HG02759 (cell line): ENCODE results near the gene IL36A.

Experiments used
- ATAC-seq: cut with Tn5 transposase; IDR thresholded peaks from one replicate; pipeline ENCODE4 v1.9.1; 2021; ENCODE audit warnings: mild to moderate bottlenecking, moderate library complexity; ENCODE audit not compliant: unreplicated experiment

IL36A gene

DNA sequence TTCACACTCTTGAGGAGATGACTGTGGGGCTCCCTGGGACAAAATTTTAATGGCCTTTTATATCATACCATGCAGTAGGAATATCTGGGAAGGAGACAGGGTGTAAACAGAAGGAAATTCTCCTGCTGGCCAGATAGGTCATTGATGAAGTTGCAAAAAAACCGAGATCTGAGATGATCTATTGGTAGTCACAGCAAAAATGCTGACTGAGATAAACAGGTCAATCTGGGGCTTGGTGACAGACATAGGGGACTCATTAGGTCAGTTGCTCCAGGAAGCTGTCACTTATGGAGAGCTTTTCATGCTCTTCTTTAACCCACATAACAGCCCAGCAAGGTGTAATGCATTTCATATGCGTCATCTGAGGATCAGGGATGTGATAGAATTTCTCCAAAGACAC lies 2.6 kb upstream of the IL36A start:
- ATAC-seq: no peak

DNA sequence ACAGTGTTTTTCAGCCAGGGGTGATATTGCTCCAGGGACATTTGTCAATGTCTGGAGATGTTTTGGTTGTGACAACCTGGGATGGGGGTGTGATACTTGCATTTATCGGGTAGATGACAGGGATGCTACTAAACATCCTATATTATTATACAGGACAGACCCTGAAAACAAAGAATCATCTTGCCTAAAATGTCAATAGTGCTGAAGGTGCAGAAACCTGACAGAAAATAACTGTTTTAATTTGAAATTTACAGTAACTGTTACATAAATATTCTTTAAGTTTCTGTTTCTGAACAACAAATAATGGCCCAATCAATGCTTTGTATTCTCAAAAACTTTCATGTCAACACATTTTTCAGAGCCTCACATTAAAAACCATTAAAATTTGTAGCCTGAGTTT lies 2.0 kb downstream of the IL36A start:
- no peak for ATAC-seq

DNA sequence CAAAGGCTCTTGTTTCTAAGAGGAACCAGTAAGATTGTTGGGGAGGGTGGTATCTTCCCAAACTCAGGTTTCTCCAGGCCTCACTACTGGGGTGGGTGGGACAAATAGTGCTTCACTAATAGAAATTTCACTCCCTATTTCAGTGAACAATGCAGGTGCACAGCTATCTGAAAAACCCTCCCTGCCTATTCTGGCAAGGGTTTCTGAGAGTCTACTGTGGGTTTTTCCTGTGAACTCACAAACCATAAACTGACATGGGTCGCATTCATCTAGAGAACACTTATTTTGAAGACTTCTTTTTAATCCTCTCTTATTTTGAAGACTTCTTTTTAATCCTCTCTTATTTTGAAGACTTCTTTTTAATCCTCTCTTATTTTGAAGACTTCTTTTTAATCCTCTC lies 4.4 kb downstream of the IL36A start:
- ATAC-seq: no peak

DNA sequence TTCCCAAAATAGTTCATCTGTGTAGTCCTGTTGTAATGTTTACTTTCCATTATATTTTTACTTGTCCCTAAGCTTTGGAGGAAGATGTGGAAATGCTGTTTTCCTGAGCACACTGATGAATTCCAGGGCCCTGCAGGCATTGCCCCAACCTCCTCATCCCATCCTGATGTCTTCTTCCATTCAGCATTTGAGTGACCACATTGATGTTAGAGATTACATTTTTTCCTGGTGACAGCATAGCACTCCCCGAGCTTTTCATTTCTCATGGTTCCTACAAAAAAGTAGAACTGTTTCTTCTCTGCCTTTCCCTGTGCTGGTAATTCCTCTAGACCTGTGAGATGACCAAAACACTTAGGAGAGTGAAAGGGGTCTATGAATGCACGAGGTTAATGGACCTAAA lies 4.8 kb downstream of the IL36A start:
- ATAC-seq: no peak

DNA sequence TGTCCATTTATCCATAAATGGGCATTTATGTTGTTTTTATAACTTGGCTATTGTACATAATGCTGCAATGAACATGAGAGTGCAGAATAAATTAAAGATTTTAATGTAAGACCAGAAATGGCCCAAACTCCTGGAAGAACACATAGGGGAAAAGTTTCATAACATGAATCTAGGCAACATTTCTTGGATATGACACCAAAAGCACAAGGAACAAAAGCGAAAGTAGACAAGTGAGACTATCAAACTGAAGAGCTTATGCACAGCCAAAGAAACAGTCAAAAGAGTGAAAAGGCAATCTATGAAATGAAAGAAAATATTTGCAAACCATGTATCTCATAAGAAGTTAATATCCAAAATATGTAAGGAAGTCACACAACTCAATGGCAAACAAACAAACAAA lies 5.8 kb downstream of the IL36A start:
- no peak for ATAC-seq

DNA sequence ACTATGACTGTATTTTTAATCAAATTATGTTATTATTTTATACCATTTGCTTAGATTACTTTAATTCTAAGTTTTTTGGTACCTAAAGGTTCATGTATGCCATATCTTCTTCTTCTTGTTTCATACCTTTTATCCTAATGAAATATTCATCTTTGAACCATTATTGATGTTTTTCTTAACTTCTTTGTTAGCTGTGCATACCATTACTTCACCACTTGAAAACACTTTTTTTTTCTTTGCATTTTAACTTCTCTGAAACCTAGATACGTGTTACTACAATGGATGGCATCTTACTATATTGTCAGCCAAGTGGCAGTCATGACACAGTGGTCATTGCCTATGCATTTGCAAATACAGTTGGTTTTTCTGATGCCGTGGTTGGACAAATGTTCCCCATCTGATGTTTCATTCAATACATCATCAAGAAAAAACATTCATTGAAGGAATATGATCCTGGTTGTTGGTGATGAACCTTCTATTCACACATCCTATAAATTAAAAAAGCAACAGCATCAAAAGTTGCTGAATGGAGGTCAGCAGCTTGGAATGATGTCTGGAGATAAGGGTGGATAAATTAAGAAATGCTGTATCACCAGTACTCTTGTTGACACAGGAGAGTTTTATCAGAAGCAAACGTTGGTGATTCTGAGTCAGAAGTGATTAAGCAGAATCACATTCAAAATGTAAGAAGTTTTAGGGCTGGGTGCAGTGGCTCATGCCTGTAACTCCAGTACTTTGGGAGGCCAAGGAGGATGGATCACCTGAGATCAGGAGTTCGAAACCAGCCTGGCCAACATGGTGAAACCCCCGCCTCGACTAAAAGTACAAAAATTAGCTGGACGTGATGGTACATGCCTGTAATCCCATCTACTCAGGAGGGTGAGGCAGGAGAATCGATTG lies 7.4 kb downstream of the IL36A start:
- no peak for ATAC-seq

DNA sequence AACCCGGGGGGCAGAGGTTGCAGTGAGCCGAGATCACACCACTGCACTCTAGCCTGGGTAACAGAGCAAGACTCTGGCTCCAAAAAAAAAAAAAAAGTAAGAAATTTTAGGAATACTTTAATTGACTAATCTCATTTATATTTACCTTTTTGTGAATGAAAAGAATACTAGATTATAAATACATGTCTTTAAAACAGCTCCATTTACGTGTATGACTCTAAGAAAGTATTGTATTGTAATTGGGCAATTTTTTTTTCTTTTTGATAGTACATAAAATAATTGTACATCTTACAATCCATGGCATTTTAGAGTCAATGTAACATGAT lies 8.0 kb downstream of the IL36A start:
- no peak for ATAC-seq

DNA sequence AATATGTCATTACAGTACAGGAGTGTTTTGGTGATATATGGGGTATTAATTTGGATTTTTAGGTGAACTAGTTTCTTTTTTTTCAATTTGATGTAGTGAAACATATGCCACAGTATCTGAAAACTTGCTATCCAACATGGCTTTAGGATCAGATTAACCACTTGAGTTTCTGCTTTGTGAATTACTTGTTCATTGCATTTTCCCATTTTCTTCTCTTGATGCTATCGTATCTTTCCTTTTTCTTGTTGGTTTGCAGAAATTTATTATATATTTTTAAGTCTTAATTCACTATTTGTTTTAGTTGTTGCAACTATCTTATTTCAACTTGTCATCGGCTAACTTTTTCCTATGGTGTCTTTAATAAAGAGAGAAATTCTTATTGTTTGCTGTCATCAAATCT lies 8.8 kb downstream of the IL36A start:
- ATAC-seq: no peak

DNA sequence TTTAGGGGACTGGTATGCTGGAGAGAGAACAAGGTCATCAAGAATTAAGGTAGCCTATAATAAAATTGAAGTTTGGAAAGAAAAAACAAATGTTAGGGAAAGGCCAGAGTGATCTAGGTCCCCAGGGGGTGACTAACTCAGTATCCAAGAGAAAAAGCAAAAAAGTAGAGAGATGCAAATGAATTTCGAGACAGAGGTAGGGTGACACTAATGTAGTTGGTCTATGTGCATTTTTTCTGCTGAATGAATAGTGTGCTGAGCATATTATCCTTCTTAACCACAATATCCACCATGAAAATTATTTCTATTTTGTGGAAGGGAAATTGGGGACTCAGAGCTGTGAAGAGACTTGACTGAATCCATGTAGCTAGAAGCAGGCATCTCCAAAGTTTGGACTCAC lies 9.8 kb downstream of the IL36A start:
- no peak for ATAC-seq

DNA sequence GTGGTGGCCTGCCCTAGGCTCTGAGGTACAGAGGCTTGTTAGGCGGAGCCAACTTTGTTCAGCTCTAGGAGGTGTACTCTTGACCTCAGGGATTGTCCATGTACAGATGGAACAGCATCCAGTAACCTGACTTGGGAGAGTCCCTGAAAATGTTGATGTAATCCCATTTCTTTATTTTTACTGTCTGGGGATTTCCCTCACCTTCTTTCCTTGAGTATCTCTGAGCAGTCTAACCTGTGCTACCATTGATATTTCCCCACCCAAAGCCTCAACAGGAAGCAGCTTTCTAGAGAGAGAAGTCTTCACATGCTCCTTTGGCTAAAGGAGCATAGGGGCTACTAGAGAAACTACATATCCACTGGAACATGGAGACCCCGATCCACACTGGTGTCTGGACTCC lies 10.4 kb downstream of the IL36A start:
- ATAC-seq: no peak

DNA sequence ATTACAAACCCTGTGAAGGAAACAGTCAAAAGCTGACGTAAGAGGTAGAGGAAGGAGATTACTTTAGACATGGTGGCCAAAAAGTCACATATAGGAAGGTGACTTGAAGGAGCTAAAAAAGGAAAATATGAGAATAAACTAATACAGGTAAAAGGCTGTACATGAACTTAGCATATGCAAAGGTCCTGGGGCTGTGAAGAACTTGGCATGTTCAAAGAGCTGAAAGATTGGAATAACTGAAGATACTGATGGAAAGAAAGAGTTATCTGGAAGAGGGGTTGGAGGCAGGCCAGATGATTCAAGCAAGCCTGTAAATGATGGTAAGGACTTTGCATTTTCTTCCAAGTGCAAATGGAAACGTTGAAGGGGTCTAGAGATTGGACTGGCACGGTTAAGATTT lies 13.2 kb downstream of the IL36A start:
- ATAC-seq: no peak

DNA sequence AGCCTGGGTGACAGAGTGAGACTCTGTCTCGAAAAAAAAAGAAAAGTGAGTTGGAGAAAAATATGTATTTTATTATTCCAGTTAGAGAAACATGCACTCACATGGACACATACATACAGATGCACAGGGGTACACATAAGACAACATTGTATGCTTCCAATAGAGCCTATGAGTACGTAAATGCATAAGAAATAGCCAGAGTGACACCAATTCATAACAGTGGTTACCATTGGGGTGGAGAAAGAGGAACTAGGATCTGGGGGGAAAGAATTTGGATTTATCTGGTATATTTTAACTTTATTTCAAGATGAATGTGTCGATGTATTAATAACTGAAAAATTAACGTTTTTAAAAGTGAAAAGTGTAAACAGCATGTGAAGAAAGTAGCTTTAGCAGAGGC lies 16.1 kb downstream of the IL36A start:
- ATAC-seq: no peak

DNA sequence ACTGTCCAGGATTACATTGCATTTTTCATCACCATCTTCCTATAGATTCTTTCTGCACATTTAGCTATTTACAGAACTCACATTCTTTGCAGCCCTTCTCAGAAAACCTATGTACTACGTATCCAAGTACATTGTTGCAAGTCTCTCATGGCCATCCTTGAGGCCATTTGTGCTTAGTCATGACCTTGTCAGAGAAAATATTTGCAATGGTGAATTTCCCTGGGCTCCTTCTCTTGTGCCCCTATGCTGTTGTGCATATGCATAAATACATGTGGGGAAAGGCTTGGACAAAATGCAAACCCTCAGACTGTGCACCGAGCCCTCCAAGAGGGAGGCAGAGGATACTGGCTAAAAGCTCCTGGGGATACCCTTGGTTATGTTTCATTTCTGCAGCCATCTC lies 19.5 kb downstream of the IL36A start:
- no peak for ATAC-seq

DNA sequence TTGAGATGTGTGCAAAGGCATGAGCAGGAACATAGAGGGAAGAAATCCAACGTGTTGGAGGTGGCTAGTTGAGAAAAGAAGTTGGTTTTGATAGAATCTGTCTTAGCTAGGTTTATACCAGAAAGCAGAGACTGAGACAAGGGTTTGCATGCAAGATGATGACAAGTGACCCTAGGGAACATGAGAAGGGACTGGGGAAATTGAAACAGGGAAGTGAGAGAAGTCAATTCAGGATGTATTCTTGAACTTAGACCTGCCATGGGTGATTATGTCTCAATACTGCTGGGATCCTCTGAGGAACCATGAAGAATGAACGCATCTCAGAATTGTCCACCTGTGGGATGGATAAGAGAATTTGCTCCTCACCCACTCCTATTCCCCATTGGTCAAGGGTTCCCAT lies 20.5 kb downstream of the IL36A start:
- no peak for ATAC-seq

DNA sequence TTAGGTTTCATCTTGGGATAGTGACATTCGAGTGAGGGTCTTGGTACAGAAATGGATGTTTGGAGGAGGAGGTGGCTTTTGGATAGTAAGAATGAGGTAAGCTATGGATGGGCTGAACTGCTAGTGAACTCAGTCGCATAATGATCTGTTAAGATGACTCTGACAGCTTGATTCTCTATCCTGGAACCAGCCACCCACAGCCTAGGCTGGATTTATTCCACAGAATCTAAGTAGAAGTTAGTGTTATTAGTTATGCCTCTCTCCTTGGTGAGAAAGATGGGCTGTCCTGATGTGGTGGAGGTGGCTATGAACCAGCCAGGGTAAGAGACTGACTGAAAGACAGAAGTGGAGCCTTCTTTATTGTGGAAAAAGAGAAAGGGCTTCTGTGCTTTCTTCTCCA lies 22.4 kb downstream of the IL36A start:
- no peak for ATAC-seq

DNA sequence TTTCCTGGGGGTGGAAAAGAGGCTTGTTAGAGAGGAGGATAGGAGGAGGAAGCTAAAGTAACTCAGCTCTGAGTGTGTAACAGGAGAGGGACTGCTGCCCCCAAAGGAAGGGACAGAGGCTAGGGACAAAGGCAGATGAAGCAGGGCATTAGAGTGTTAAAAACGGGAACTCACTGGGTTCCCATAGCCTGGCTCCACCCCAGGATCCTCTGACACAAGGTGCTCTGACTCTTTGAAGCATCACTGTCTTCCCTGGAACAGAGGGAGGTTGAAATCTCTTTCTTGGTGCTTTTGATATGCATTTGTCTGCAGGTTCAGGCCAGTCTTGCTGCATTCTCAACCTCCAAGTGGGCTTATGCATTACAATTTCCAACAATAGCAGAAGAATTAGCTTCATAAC lies 22.9 kb downstream of the IL36A start:
- ATAC-seq: no peak

DNA sequence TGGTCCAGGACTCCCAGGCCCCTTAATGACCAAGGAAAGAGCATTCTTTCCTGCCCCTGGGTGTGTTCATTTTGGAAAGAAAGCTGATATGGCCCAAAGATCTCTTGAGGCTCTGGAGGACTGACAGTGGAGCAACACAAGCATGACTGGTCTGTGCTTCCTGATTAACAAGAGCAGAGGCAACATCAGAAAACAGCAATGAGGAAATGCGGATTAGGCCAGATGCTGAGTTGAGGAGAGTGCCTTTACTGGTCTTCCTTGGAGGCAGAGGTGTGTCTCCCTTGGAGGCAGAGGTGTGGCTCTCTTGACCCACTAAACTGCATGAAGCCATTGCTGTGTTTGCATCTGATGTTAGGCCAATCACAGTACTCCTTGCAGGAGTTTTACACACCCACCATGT lies 27.5 kb downstream of the IL36A start:
- ATAC-seq: no peak

DNA sequence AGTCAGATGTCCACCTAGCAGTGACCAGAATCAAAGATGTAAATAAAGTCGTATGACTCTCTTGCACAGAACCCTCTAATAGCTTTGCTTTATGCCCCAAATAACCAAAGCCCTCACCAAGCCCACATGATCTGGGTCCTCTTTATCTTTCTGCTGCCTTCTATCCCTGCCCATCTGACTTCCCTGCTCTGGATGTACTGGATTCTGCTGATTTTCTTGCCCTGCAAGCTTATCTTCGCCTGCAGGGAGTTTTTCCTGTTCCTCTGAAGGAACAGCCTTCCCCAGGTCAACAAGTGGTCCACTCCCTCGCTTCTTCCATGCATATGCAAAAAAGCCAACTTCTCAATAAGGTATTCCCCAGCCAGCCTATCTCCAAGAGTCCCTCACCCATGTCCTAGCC lies 28.8 kb downstream of the IL36A start:
- no peak for ATAC-seq

DNA sequence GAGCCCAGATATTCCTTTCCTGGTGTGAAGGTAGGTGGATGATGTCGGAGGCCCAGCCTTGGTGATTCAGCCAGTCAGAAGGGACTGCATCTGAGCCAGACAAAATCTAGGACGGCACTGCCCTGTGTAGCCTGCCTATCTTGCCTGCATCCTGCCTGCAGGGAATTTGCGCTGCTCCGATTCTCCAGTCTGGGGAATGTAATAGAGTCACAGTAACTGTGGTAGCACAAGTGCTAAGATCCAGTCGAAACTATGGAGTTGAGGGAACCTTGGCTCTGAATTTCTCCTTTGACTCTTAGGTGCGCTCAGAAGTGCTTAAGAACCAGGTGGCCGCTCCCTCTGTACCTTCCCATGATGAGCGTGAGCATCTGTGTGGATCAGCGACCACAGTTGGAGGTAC lies 31.5 kb downstream of the IL36A start:
- no peak for ATAC-seq

DNA sequence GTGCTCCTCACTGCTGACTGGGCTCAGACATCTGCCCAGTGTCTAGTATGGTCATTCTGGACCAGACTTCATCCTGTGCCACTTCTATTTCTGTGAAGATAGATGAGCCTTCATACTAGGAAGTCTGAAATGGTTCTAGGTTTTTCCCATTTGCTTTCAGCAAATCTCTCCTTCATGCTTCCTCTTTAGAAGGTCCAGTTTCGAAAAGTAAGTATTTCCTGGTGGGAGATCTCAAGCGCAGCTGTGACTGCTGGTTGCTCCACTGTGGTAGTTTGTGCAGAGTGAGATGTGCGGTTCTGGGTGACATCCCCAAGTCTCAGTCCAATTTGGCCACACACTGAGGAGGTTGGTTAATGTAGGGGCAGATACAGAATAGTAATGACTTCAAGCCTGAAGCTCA lies 33.0 kb downstream of the IL36A start:
- ATAC-seq: no peak

DNA sequence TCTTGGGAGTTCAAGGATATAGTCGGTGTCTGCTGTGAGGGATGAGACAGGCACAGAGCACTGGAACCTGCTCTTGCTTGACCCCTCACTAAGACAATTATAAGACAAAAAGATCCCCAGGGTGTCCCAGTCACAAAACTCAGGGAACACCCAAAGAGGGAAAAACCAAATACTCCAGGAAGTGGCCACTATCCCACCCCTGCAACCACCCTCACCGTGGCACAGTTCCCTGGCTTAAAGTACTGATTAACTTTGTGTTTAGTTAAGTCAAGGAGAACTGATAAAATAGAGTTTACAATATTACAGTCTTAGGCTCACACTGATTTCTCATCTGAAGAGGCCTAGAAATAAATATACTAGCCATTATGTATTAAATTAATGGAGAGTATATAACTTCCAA lies 33.9 kb downstream of the IL36A start:
- no peak for ATAC-seq

DNA sequence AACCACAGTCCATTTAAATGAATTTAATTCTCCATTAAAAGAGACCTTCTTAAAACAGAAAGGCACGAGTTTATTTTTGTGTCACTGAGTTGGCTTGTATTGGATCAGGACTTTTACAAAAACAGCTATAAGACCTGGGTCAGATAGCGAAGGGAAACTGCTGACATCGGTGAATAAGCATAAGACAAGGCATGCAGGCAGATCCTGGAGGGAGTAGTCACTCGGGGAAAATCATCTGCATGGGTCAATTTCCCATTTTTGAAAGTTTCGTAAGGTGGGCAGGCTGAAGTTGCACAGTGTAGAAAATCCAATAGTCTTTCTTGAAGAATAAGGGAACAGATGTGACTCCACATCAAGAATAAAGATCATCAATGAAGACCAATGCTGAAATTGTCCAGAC lies 34.5 kb downstream of the IL36A start:
- ATAC-seq: no peak

DNA sequence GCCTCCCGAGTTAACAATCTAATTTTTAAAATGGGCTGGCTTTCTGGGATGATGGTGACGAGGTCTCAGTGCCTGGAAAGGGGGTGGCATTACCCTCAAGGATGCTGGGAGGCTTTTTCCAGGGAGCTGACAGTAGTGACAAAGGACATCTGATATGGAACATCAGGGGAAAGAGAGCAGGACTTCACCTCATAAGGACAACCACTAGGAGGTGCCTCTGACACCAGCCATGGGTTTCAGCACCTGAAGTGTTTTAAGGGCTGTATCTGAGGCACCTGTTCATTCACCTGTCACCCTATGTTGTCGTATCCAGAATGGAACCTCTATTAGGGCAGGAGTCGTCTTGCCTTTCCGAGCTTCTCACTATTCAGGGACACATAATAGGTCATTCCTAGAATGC lies 36.6 kb downstream of the IL36A start:
- ATAC-seq: no peak
